Measurements from ENCODE around the gene AXDND1. TPM values are rescaled to one million over a fixed set of nuclear protein-coding genes. Genes with fewer than 3 reads are reported as not detected.
A peak's percentile ranks its signal among the peaks of the same experiment; 100 is the strongest.

The AXDND1 gene
- polyA plus RNA-seq, 3 donors, result 0.09 TPM; not detected in 2

GRCh38 chr1:179327679-179328078, 38.1 kb upstream of the AXDND1 start:
- intact Hi-C loops (cut with micrococcal nuclease), result loop anchor here in 1 of 2 donors (2.0 to 5.0 kb wide), 2 partner anchors 17 to 40 kb away; partner anchors contain the start of gene AXDND1
- H3K36me3 Mint-ChIP-seq, result peaks cover 48 to 56% of the 10 kb centered on the region in 2 donors
- Histone ChIP-seq H4K20me1 (ENCODE audit: insufficient read depth, low read length) (peaks cover 7% of the 10 kb centered on the region), H3K27ac (ENCODE audit: low read depth in 1 of 2, low read length in 2 of 2) (peak overlapping the region; percentile 51 to 82), H3K36me3 (replicated peaks in 1 of 2; ENCODE audit: control insufficient read depth in 1 of 2, insufficient read depth in 2 of 2, low read length in 2 of 2) (peaks cover 11 to 35% of the 10 kb centered on the region in 2 donors), H3K79me2 (ENCODE audit: insufficient read depth, low read length) (peaks cover 88% of the 10 kb centered on the region), H3K4me1 (ENCODE audit: control insufficient read depth in 1 of 2, insufficient read depth in 2 of 2, low read length in 2 of 2) (peaks cover 57 to 61% of the 10 kb centered on the region in 2 donors), H3K27me3 (ENCODE audit: control insufficient read depth in 2 of 2, insufficient read depth in 2 of 2, low read length in 2 of 2) (no peaks in the 10 kb centered on the region), H2AFZ (ENCODE audit: insufficient read depth, low read depth, low read length, poor library complexity, severe bottlenecking) (no peak overlapping the region), H3K9ac (ENCODE audit: insufficient read depth, low read length, poor library complexity, severe bottlenecking) (no peak overlapping the region), H3K9me3 (replicated peaks in 1 of 2; ENCODE audit: control insufficient read depth in 1 of 2, insufficient read depth in 1 of 2, low read length in 2 of 2) (no peaks in the 10 kb centered on the region), H3K4me2 (replicated peaks; ENCODE audit: extremely low read depth, low read length, poor library complexity, severe bottlenecking) (peak overlapping the region; percentile 55), H3K4me3 (replicated peaks in 1 of 3; ENCODE audit: low read depth in 2 of 3, low read length in 3 of 3) (peak overlapping the region in 1 of 3 experiments; percentile 64)
- no peak for TF ChIP-seq CTCF (IDR thresholded peaks at IDR 0.05)
- peaks cover 0 to 5% (median 0%) of the 10 kb centered on the region in 7 donors for H3K9me3 Mint-ChIP-seq
- 0% methylated on average over 1 of the region's 3 CpGs for WGBS (ENCODE audit: insufficient coverage)
- peak; percentile 85 to 95 (median 89) for DNase-seq
- H3K4me1 Mint-ChIP-seq, result peaks cover 71% of the 10 kb centered on the region
- H3K27ac Mint-ChIP-seq, result peak overlapping the region; percentile 92 to 95 (median 93)
- peak overlapping the region in 1 of 2 donors; percentile 33 for H3K4me3 Mint-ChIP-seq
- H3K27me3 Mint-ChIP-seq (ENCODE audit: low read depth in 3 of 3), result no peaks in the 10 kb centered on the region

- Histone ChIP-seq H4K20me1 (ENCODE audit: insufficient read depth, low read length) (peaks cover 17% of the 10 kb centered on the region), H3K9me3 (replicated peaks in 1 of 2; ENCODE audit: control insufficient read depth in 1 of 2, insufficient read depth in 1 of 2, low read length in 2 of 2) (no peaks in the 10 kb centered on the region), H3K27me3 (ENCODE audit: control insufficient read depth in 2 of 2, insufficient read depth in 2 of 2, low read length in 2 of 2) (no peaks in the 10 kb centered on the region), H3K9ac (ENCODE audit: insufficient read depth, low read length, poor library complexity, severe bottlenecking) (no peak overlapping the region), H3K4me3 (replicated peaks in 1 of 3; ENCODE audit: low read depth in 2 of 3, low read length in 3 of 3) (no peak overlapping the region), H3K36me3 (replicated peaks in 1 of 2; ENCODE audit: control insufficient read depth in 1 of 2, insufficient read depth in 2 of 2, low read length in 2 of 2) (peaks cover 2 to 27% of the 10 kb centered on the region in 2 donors), H3K4me2 (replicated peaks; ENCODE audit: extremely low read depth, low read length, poor library complexity, severe bottlenecking) (no peak overlapping the region), H3K79me2 (ENCODE audit: insufficient read depth, low read length) (peaks cover 87% of the 10 kb centered on the region), H2AFZ (ENCODE audit: insufficient read depth, low read depth, low read length, poor library complexity, severe bottlenecking) (no peak overlapping the region), H3K4me1 (ENCODE audit: control insufficient read depth in 1 of 2, insufficient read depth in 2 of 2, low read length in 2 of 2) (peaks cover 56 to 57% of the 10 kb centered on the region in 2 donors), H3K27ac (ENCODE audit: low read depth in 1 of 2, low read length in 2 of 2) (peak overlapping the region in 1 of 2 donors; percentile 57)
- no peak for DNase-seq
- Mint-ChIP-seq H3K4me3 (no peak overlapping the region), H3K36me3 (peaks cover 47 to 53% of the 10 kb centered on the region in 2 donors), H3K4me1 (peaks cover 68% of the 10 kb centered on the region), H3K27me3 (ENCODE audit: low read depth in 3 of 3) (no peaks in the 10 kb centered on the region), H3K9me3 (peaks cover 0 to 5% (median 0%) of the 10 kb centered on the region in 7 donors), H3K27ac (peak overlapping the region; percentile 47 to 95 (median 92))
- no peak for TF ChIP-seq CTCF (IDR thresholded peaks at IDR 0.05)
- WGBS (ENCODE audit: insufficient coverage), result 100% methylated on average over 1 of the region's 2 CpGs
- intact Hi-C loops (cut with micrococcal nuclease), result loop anchor here in 1 of 2 donors (5.0 kb wide), 2 partner anchors 33 to 37 kb away; partner anchors contain the start of gene AXDND1
These were observed 35.9 kb upstream of the AXDND1 start for GRCh38 chr1:179329862-179330261.

Data from CD14-positive monocyte (primary cell).